HepG2 (cell line): Measurements from ENCODE around the gene SLC35D2. TPM values are rescaled to one million over a fixed set of nuclear protein-coding genes. Genes with fewer than 3 reads are reported as not detected.

ENCODE experiments used
- ADNP ChIP-seq: sonication (generic); formaldehyde crosslinking; IDR thresholded peaks from 2 replicates; pipeline ENCODE4 v1.4.0; 2020; ENCODE audit warnings: missing genetic modification reagents
- ARID2 ChIP-seq: sonication (generic); formaldehyde crosslinking; IDR thresholded peaks from 2 replicates; pipeline ENCODE4 v1.8.1; 2022; ENCODE audit warnings: mild to moderate bottlenecking, missing genetic modification reagents, borderline replicate concordance
- ATRX ChIP-seq: sonication (generic); formaldehyde crosslinking; IDR thresholded peaks from 2 replicates; pipeline ENCODE4 v1.4.0; 2020; ENCODE audit warnings: missing genetic modification reagents, borderline replicate concordance
- BHLHE40 ChIP-seq: IDR thresholded peaks from 2 replicates; pipeline ENCODE4 v1.6.1; 2011; ENCODE audit warnings: low read length, improper control_type of control experiment
- DMAP1 ChIP-seq: IDR thresholded peaks from 2 replicates; pipeline ENCODE4 v1.6.1; 2016
- ETV5 ChIP-seq: IDR thresholded peaks from 2 replicates; pipeline ENCODE4 v1.6.1; 2018; ENCODE audit warnings: missing biosample characterization, missing genetic modification reagents, inconsistent platforms, borderline replicate concordance
- HOXA5 ChIP-seq: sonication (generic); formaldehyde crosslinking; IDR thresholded peaks from 2 replicates; pipeline ENCODE4 v1.4.0; 2020; ENCODE audit warnings: missing genetic modification reagents
- KLF9 ChIP-seq: IDR thresholded peaks from 2 replicates; pipeline ENCODE4 v1.6.1; 2016; ENCODE audit warnings: low read depth
- NBN ChIP-seq: fragments of 450-650 bp; conservative IDR thresholded peaks from 2 replicates; pipeline ENCODE4 v1.6.1; 2017
- NFIB ChIP-seq: sonication (generic); formaldehyde crosslinking; IDR thresholded peaks from 2 replicates; pipeline ENCODE4 v1.9.0; 2021; ENCODE audit warnings: missing genetic modification reagents, mild to moderate bottlenecking, borderline replicate concordance
- TGIF2 ChIP-seq: IDR thresholded peaks from 2 replicates; pipeline ENCODE4 v1.6.1; 2016; ENCODE audit warnings: control low read depth, missing compliant biosample characterization
- TOE1 ChIP-seq: sonication (generic); formaldehyde crosslinking; IDR thresholded peaks from 2 replicates; pipeline ENCODE4 v1.4.0; 2020; ENCODE audit warnings: mild to moderate bottlenecking, missing genetic modification reagents
- ZBED4 ChIP-seq: sonication (generic); formaldehyde crosslinking; IDR thresholded peaks from 2 replicates; pipeline ENCODE4 v1.4.0; 2020; ENCODE audit warnings: missing genetic modification reagents, borderline replicate concordance
- ZNF121 ChIP-seq: sonication (generic); formaldehyde crosslinking; IDR thresholded peaks from 2 replicates; pipeline ENCODE4 v1.5.0; 2020; ENCODE audit warnings: mild to moderate bottlenecking, missing genetic modification reagents
- ZNF263 ChIP-seq: sonication (generic); formaldehyde crosslinking; IDR thresholded peaks from 2 replicates; pipeline ENCODE4 v1.4.0; 2020; ENCODE audit warnings: missing genetic modification reagents
- ZNF337 ChIP-seq: sonication (generic); formaldehyde crosslinking; IDR thresholded peaks from 2 replicates; pipeline ENCODE4 v1.5.1; 2020; ENCODE audit warnings: missing genetic modification reagents, low read depth, mild to moderate bottlenecking, borderline replicate concordance
- ZNF446 ChIP-seq: sonication (generic); formaldehyde crosslinking; IDR thresholded peaks from 2 replicates; pipeline ENCODE4 v1.5.0; 2020; ENCODE audit warnings: mild to moderate bottlenecking, missing genetic modification reagents
- ZNF576 ChIP-seq: sonication (generic); formaldehyde crosslinking; IDR thresholded peaks from 2 replicates; pipeline ENCODE4 v1.4.0; 2020; ENCODE audit warnings: mild to moderate bottlenecking, missing genetic modification reagents
- ZNF724P ChIP-seq: sonication (generic); formaldehyde crosslinking; IDR thresholded peaks from 2 replicates; pipeline ENCODE4 v1.8.0; 2022; ENCODE audit warnings: missing genetic modification reagents, borderline replicate concordance
- ZNF746 ChIP-seq: sonication (generic); formaldehyde crosslinking; IDR thresholded peaks from 2 replicates; pipeline ENCODE4 v1.8.0; 2022; ENCODE audit warnings: mild to moderate bottlenecking, missing genetic modification reagents
- ZNF766 ChIP-seq: sonication (generic); formaldehyde crosslinking; IDR thresholded peaks from 2 replicates; pipeline ENCODE4 v1.5.0; 2020; ENCODE audit warnings: missing genetic modification reagents, borderline replicate concordance
- ZNF782 ChIP-seq: sonication (generic); formaldehyde crosslinking; IDR thresholded peaks from 2 replicates; pipeline ENCODE4 v1.4.0; 2020; ENCODE audit warnings: missing genetic modification reagents, mild to moderate bottlenecking, borderline replicate concordance
- polyA plus RNA-seq, 8 experiments: library from polyadenylated mRNA; depleted of rRNA in 3 of 8; stranded (reverse) in 7 of 8; unstranded in 1 of 8; fragments of >200 nt; fragmentation: Illumina TruSeq in 4 of 8; extraction: Trizol in 4 of 8; gene quantifications; 2 replicates each; pipeline versions ENCODE4 v1.2.1 to v1.2.3, GENCODE V29; 2011 to 2016; ENCODE audit warnings: low read depth in 4 of 8, missing spikeins in 1 of 8, mixed read lengths in 1 of 8; ENCODE audit not compliant: insufficient read depth in 1 of 8
- total RNA-seq, 5 experiments: library from RNA; depleted of rRNA; stranded (reverse); fragments of >200 nt; fragmentation: Illumina TruSeq; extraction: Trizol; gene quantifications; 2 replicates each; pipeline ENCODE4 v1.2.3, GENCODE V29; 2016; ENCODE audit warnings: low read depth in 1 of 5
- TF ChIP-seq, protein P1 (sequence below): IDR thresholded peaks from 2 replicates; pipeline ENCODE4 v1.6.1; 2016; ENCODE audit warnings: control low read depth
- TF ChIP-seq, protein P2 (sequence below): sonication (generic); formaldehyde crosslinking; IDR thresholded peaks from 2 replicates; pipeline ENCODE4 v1.9.0; 2022; ENCODE audit warnings: low read depth, missing genetic modification reagents

SLC35D2 gene
- total and polyA plus RNA-seq, 2 of the 13 experiments (the other 11 are each of a cell fraction or from before 2014, with no cell fraction given): 96.2 to 103 TPM

- peak; percentile 68; the same call in 1 of the 2 replicates for TF ChIP-seq ETV5 (CRISPR knock-in tag)
- peak; percentile 98 for TF ChIP-seq BHLHE40
- peak; percentile 88 for TF ChIP-seq HOXA5
- peak; percentile 71 for TF ChIP-seq ZNF746
- 0 out of 2 replicates have a peak, but pooled peaks have one; percentile 51 for TF ChIP-seq ZNF337 (CRISPR knock-in tag)
- peak; percentile 86 for TF ChIP-seq DMAP1 (CRISPR knock-in tag)
- 0 out of 2 replicates have a peak, but pooled peaks have one; percentile 42 for TF ChIP-seq TOE1
- no peak for TF ChIP-seq ZNF446 (CRISPR knock-in tag)
- TF ChIP-seq, protein P1, sequence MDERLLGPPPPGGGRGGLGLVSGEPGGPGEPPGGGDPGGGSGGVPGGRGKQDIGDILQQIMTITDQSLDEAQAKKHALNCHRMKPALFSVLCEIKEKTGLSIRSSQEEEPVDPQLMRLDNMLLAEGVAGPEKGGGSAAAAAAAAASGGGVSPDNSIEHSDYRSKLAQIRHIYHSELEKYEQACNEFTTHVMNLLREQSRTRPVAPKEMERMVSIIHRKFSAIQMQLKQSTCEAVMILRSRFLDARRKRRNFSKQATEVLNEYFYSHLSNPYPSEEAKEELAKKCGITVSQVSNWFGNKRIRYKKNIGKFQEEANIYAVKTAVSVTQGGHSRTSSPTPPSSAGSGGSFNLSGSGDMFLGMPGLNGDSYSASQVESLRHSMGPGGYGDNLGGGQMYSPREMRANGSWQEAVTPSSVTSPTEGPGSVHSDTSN (CRISPR knock-in tag): 0 out of 2 replicates have a peak, but pooled peaks have one; percentile 9
- TF ChIP-seq ARID2 (CRISPR knock-in tag): peak; percentile 73; the same call in 1 of the 2 replicates
- no peak; the same call in 1 of the 2 replicates for TF ChIP-seq KLF9 (CRISPR knock-in tag)
- TF ChIP-seq ZNF766 (CRISPR knock-in tag): no peak
- no peak; the same call in 1 of the 2 replicates for TF ChIP-seq TGIF2 (CRISPR knock-in tag)
- TF ChIP-seq ZNF576: no peak
- no peak for TF ChIP-seq NBN
- 0 out of 2 replicates have a peak, but pooled peaks have one; percentile 52 for TF ChIP-seq ZNF724P (CRISPR knock-in tag)
- TF ChIP-seq ZNF121 (CRISPR knock-in tag): no peak; the same call in 1 of the 2 replicates
- peak; percentile 99 for TF ChIP-seq ZNF263
- TF ChIP-seq, protein P2, sequence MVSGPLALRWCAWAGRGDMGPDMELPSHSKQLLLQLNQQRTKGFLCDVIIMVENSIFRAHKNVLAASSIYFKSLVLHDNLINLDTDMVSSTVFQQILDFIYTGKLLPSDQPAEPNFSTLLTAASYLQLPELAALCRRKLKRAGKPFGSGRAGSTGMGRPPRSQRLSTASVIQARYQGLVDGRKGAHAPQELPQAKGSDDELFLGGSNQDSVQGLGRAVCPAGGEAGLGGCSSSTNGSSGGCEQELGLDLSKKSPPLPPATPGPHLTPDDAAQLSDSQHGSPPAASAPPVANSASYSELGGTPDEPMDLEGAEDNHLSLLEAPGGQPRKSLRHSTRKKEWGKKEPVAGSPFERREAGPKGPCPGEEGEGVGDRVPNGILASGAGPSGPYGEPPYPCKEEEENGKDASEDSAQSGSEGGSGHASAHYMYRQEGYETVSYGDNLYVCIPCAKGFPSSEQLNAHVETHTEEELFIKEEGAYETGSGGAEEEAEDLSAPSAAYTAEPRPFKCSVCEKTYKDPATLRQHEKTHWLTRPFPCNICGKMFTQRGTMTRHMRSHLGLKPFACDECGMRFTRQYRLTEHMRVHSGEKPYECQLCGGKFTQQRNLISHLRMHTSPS (CRISPR knock-in tag): no peak
- peak; percentile 93; the same call in 1 of the 2 replicates for TF ChIP-seq ZNF782 (CRISPR knock-in tag)
- TF ChIP-seq NFIB: no peak
- TF ChIP-seq ADNP: no peak
- peak; percentile 81 for TF ChIP-seq ZBED4 (CRISPR knock-in tag)
- no peak for TF ChIP-seq ATRX (CRISPR knock-in tag)
Measured at GRCh38 chr9:96417051-96417586, 33.6 kb upstream of the SLC35D2 start (continued).
